NB4 (cell line): ENCODE measurements around the gene THSD7A.

Experiments
- MAX ChIP-seq: IDR thresholded peaks from 2 replicates; pipeline ENCODE4 v1.6.1; 2011; ENCODE audit warnings: low read depth, low read length
- MYC ChIP-seq: IDR thresholded peaks from 2 replicates; pipeline ENCODE4 v1.6.1; 2011; ENCODE audit warnings: low read depth, low read length
- POLR2A ChIP-seq: IDR thresholded peaks from 2 replicates; pipeline ENCODE4 v1.6.1; 2011; ENCODE audit warnings: mild to moderate bottlenecking; ENCODE audit not compliant: insufficient read length; ENCODE audit errors: extremely low read depth
- TF ChIP-seq, protein P1 (sequence below): IDR thresholded peaks from one replicate; pipeline ENCODE4 v1.5.1; 2012; ENCODE audit warnings: low read depth, low read length

DNA sequence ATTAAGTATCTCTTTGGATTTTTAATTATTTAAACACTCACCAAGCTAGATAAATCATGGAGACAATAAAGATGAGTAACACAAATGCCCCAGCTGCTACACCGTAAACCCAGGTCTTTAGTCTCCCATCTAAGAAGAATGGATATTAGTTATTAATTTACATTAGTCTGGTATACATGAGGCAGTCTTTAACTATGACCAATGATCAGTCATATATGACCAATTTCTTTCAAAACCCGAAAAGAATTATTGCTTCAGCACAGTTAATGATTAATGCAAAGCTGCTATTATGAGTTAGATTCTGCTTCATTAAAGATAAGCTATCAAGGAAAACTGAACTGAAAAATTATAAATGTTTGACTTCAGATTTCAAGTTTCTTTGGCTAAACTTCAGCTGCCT is 455.5 kb downstream of the THSD7A start:
- TF ChIP-seq, protein P1, sequence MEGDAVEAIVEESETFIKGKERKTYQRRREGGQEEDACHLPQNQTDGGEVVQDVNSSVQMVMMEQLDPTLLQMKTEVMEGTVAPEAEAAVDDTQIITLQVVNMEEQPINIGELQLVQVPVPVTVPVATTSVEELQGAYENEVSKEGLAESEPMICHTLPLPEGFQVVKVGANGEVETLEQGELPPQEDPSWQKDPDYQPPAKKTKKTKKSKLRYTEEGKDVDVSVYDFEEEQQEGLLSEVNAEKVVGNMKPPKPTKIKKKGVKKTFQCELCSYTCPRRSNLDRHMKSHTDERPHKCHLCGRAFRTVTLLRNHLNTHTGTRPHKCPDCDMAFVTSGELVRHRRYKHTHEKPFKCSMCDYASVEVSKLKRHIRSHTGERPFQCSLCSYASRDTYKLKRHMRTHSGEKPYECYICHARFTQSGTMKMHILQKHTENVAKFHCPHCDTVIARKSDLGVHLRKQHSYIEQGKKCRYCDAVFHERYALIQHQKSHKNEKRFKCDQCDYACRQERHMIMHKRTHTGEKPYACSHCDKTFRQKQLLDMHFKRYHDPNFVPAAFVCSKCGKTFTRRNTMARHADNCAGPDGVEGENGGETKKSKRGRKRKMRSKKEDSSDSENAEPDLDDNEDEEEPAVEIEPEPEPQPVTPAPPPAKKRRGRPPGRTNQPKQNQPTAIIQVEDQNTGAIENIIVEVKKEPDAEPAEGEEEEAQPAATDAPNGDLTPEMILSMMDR: no peak
- TF ChIP-seq POLR2A (no peak), MAX (no peak), MYC (no peak)
